ENCODE data around the gene GTF2H1.
"Not testable (repeated sequence)": the region's sequence is repeated elsewhere in the genome, so short reads cannot be mapped to it uniquely, and the experiment has no call there.

Gene GTF2H1

DNA sequence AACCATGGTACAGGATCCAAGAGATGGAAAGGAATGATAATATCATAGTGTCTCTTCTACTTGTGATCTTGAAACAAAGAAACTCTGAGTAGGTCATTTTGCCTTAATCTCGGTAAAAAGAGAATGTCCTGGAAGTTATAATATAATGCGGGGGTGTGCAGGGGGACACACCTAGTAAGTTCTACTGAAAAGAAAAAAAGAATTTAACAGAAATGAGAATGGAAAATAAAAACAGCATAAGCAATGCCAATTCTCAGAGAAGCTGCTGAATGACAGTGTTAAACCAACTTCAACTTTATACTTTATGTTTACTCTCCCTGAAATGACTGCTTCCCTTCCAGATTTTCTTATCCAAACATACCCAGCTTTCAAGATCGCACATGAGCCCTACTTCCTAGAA, 2.5 kb upstream of the GTF2H1 start:
- no peak for DNase-seq (ENCODE audit: low spot score)

DNA sequence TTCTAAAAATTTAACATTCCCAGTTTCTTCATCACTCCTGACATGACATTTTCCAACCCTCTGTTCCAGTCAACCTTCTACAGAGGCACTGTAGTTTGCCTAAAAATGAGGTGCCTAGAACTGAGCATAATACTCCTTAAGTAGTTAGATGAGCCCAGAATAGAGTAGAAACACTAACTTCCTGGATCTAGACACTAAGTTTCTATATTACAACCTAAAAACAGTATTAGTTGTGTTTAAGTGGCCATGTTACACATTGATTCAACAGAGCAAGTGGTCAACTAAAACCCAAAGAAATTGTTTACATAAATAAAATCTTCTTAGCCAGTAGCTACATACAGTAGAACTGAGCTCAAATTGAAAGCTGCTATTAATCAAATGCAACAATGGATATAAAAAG, 1.8 kb upstream of the GTF2H1 start:
- DNase-seq (ENCODE audit: low spot score) = no peak

GRCh38 chr11:18321578-18321968, 794 bp upstream of the GTF2H1 start:
- no peak for DNase-seq (ENCODE audit: low spot score)

- DNase-seq (ENCODE audit: low spot score) = peak; percentile 16
Observed at GRCh38 chr11:18322818-18323570, 627 bp downstream of the GTF2H1 start.

DNA sequence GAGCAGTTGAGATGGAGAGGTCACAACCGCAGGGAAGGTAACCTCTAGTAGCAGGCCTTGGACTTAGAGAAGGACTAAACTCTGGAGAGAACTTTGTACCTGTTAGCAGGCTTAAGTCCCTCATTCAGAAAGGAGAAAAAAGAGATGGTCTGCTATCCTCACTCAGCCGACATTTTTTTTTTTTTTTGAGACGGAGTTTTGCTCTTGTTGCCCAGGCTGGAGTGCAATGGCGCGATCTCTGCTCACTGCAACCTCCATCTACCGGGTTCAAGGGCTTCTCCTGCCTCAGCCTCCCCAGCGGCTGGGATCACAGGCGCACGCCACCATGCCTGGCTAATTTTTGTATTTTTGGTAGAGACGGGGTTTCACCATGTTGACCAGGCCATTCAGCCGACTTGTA, 1.5 kb downstream of the GTF2H1 start:
- not testable (repeated sequence) for DNase-seq (ENCODE audit: low spot score)

DNA sequence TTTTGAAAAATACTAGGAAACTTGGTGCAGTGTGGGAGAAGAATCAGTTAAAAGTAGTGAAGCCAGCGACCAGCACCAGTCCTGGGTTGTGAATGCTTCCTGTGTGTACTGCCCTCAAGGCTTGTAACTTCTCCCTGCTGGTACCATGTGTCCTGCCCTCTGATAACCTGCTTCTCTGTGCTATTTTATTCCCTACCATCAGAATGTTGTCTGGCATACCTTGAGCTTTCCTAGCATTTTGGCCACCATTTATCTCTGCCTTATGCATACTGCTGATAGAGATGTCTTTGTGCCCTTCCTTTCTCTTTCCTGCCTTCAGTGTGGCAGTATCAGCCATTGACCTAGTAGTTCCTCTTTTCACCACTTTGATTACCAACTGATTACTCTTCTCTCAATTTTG, 2.0 kb downstream of the GTF2H1 start:
- no peak for DNase-seq (ENCODE audit: low spot score)

DNA sequence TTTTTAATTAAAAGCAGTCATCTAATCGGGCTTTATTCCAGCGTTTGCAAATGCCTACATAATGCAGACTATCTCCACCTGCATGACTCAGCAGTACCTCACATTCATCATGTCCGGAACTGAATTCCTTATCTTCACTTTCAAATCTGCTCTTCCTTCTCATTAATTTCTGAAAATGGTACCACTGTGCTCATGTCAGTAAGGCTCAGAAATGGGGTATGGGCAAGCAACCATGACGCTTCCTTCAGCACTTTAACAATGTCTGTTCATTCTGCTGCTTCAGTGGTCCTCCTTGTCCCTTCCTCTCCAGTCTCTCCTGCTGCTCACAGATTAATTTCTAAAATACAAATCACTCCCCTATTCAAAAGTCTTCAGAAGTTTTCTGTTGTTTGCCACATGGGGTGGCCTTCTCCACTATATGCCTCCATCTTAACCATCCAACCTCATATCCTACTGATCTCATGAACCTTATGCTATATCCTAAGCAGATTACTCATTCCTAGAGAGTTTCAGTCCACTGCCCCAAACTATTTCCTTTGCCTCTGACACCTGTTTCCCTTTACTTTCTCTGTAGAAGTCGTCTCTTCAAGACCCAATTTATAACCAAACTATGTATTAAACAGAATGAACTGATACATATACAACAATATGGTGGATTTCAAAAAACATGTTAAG, 7.0 kb downstream of the GTF2H1 start:
- DNase-seq (ENCODE audit: low spot score) = no peak

- DNase-seq (ENCODE audit: low spot score) = no peak
Observed at GRCh38 chr11:18330921-18331320, 8.6 kb downstream of the GTF2H1 start.

GRCh38 chr11:18332302-18332701, 9.9 kb downstream of the GTF2H1 start:
- DNase-seq (ENCODE audit: low spot score) = no peak

DNA sequence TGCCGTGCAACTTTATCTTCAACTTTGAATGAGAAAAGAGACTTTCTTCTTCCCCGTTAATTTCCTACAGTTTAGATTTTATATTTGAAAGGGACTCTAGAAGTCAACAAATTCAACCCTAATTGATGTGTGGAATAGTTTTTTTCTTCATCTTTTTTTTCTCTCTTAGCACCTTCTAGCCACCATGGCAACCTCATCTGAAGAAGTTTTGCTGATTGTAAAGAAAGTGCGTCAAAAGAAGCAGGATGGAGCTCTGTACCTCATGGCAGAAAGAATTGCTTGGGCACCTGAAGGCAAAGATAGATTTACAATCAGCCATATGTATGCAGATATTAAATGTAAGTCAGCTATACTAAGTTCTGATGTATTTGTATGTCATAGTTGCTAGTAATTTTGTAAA, 10.5 kb downstream of the GTF2H1 start:
- DNase-seq (ENCODE audit: low spot score) = no peak

GRCh38 chr11:18347471-18348125, 25.2 kb downstream of the GTF2H1 start:
- DNase-seq (ENCODE audit: low spot score) = no peak

DNA sequence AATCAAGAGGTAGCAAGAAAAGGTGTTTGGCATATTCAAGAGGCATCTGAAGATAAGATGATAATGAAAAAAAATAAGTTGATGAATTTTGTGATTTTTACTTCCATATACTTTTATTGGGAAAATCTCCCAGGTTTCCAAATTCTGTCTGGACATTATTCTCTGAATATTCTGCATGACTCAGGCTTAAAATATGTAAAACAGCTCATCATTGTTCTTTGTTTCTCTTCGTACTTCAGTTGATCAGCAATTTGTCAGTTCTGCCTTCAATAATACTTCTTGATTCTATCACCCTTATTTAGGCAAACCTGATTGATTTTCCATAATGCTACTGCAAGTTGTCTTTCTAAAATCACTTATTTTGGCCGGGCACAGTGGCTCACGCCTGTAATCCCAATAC, 30.2 kb downstream of the GTF2H1 start:
- DNase-seq (ENCODE audit: low spot score) = no peak

DNA sequence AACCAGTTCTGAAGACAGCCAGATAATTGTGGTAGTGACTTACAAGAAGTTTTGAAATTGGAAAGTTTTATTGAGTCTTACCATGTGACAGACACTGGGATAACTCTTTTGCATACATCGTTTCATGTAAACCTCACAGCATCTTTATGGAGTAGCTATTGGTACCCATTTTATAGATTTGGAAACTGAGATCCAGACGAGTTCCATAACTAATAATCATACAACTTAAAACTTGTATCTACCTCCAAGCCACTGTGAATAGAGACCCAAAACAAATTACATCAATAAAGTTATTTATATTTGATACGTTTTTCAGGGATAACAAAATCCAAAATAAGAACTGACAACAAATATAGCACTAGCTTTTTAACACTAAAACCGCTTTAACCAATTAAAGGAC, 36.3 kb downstream of the GTF2H1 start:
- DNase-seq (ENCODE audit: low spot score) = no peak

GRCh38 chr11:18361154-18361553, 38.8 kb downstream of the GTF2H1 start:
- DNase-seq (ENCODE audit: low spot score) = no peak

- no peak for DNase-seq (ENCODE audit: low spot score)
Observed at GRCh38 chr11:18364495-18365073, 42.2 kb downstream of the GTF2H1 start.

DNA sequence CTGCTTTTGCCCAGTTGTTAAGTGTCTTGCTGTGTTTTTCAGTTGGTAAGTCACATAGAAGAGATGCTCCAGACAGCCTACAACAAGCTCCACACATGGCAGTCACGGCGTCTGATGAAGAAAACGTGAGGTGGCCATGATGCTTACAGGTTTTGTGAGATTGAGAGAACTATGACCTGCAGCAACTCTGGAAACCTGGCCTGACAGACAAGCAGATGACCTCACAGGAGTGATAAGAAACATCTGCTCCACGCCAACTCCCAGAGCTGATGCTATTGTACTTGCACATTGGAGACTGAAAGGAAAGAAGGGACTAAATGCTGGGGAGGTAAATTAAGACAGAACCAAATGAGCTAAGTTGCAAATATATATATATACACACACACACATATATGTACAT, 43.4 kb downstream of the GTF2H1 start:
- DNase-seq (ENCODE audit: low spot score) = no peak

DNA sequence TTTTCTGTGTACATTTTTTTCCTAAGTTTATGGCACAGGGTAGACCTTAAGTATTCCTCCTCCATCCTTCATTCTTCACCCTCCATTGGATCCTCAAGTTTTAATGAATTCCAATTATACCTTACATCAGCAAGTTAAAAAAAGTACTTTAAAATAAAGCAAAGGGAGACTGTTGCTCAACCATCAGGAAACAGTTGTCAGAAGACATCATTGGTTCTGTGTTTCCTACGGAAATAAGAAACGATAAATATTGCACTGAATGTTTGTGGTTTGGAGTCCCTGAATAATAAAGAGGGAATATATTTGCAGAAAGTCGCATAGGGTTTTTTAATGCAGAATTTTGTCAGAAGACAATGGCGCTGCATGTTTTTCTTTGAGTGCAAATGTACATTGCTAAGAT, 43.9 kb downstream of the GTF2H1 start:
- DNase-seq (ENCODE audit: low spot score) = no peak

- no peak for DNase-seq (ENCODE audit: low spot score)
Observed at GRCh38 chr11:18367431-18367830, 45.1 kb downstream of the GTF2H1 start.

- no peak for DNase-seq (ENCODE audit: low spot score)
Observed at GRCh38 chr11:18368221-18368620, 45.9 kb downstream of the GTF2H1 start.

DNA sequence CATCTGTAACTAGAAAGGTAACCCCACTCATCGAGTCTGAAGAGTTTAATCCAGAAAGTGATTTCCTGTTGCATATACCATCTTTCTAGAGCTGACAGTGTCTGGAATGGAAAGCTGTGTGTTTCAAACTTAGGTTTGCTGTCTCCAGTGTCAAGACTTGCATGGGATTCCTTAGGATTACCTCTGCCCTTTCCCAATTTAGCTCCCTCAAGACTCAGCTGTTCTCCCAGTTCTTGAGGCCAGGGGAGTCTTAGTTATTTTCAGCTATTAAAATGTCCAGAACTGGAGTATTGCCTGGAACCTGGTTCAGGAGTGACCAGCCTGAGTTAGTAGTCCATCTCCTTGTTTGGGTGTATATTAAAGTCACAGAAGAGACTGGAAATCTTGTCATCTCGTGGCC, 47.0 kb downstream of the GTF2H1 start:
- no peak for DNase-seq (ENCODE audit: low spot score)

DNA sequence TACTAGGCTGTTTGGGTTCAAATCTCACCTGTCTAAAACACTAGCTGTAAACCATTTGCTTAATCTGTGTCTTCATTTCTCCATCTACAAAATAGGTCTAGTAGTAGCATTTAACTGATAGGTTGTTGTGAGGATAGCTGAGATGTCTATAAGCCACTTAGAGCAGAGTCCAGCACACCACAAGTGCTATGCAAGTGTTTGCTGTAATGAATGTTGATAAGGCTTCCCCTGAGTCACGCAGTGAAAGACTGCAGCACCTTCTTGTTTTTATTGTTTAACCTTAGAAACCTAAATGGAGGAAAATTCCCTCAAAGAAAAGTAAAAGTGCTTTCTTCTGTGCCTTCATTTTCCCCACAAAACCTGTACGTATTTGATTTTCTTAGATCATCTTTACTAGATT, 48.9 kb downstream of the GTF2H1 start:
- no peak for DNase-seq (ENCODE audit: low spot score)

DNA sequence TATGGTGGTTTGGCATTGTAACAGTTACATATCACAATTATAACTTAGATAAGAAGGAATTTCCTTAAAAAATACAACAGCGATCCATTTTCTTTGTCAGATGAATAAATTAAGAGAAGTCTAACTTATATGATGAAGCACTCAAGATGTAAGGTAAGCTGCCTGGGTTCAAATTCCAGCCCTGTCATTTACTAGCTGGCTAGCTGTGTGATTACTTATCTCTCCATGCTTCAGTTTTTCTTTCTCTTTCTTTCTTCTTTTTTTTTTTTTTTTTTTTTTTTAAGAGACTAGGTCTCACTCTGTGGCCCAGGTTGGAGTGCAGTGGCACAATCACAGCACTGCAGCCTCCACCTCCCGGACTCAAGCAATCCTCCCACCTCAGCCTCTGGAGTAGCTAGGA, 49.8 kb downstream of the GTF2H1 start:
- DNase-seq (ENCODE audit: low spot score) = no peak

DNA sequence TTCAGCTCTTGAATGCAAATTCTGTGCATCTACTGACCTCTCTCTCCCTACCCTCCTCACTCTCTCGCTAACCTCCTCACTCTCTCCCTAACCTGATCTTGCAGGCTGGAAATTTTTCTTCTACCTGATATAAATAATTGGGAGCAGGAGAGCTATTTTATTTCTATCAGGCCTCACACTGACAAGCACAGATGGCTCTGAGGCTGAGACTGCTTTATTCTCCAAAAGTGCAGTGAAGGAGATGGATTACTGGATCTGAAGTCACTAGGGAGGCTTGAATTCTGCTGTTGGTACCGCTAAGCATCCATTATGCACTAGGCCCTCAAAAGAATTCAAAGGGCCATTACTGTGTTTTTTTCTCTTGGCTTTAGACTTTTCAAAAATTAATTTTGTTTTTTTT, 52.6 kb downstream of the GTF2H1 start:
- no peak for DNase-seq (ENCODE audit: low spot score)

Measured in globus pallidus (tissue), 1 donor.